ENCODE data around the gene C19orf81. TPM values are rescaled to one million over a fixed set of nuclear protein-coding genes. Genes with fewer than 3 reads are reported as not detected.
A peak's percentile ranks its signal among the peaks of the same experiment; 100 is the strongest.

The C19orf81 gene
- total and polyA plus RNA-seq, 2 of the 13 experiments (the other 11 are each of a cell fraction or from before 2014, with no cell fraction given) = not detected

- H3K79me2 ChIP-seq (ENCODE audit: insufficient read depth, low read length) = no peaks in the 10 kb centered on the region
- in situ Hi-C loops (cut with HindIII; ENCODE audit: extremely low pct_ligation_motif_present, low pct_unique_long_range_greater_than_20kb) (no loop called here), intact Hi-C loops (cut with micrococcal nuclease; ENCODE audit: unreplicated experiment) (no loop called here)
- BruUV-seq (replicated peaks) = no TSS peak
- no peaks in the 10 kb centered on the region for H3K4me1 ChIP-seq (ENCODE audit: insufficient read depth, low read length)
- FAIRE-seq = no peak
- H3K9ac ChIP-seq (ENCODE audit: insufficient read depth, low read depth, low read length) = no peak overlapping the region
- no peak for DNase-seq (ENCODE audit: low spot score)
- 17% methylated on average over 5 of the region's 5 CpGs for WGBS (ENCODE audit: low lambda C conversion rate)
- H3K9me3 ChIP-seq (ENCODE audit: low read length) = no peaks in the 10 kb centered on the region
- CTCF ChIA-PET (ENCODE audit: low intra/inter-chr PET ratio, low total read pairs) = no interaction called here
- H4K20me1 ChIP-seq (ENCODE audit: insufficient read depth, low read length) = 0 out of 2 replicates have a peak, but pooled peaks cover 3% of the 10 kb centered on the region
- H3K27me3 ChIP-seq (ENCODE audit: control insufficient read depth in 1 of 2, insufficient read depth in 2 of 2, low read length in 2 of 2) = peaks cover 7 to 33% of the 10 kb centered on the region in 2 experiments; a peak in 3 of 5 replicates
- no peaks in the 10 kb centered on the region for H3K36me3 ChIP-seq (replicated peaks in 1 of 2; ENCODE audit: control insufficient read depth in 1 of 2, insufficient read depth in 2 of 2, low read length in 2 of 2)
- POLR2A ChIA-PET = no interaction called here
- no peak overlapping the region for H3K4me3 ChIP-seq (replicated peaks in 1 of 3; ENCODE audit: insufficient read depth in 1 of 3, low read depth in 2 of 3, low read length in 3 of 3)
- H3K4me2 ChIP-seq (ENCODE audit: low read depth, low read length) = no peak overlapping the region
- H3K27ac ChIP-seq (ENCODE audit: extremely low read length, insufficient read depth, low read length) = no peak overlapping the region
- no peak for TF ChIP-seq ZNF703 (CRISPR knock-in tag; IDR thresholded peaks at IDR 0.05; ENCODE audit: borderline replicate concordance)
- TF ChIP-seq FOXM1 (CRISPR knock-in tag; IDR thresholded peaks at IDR 0.05) = no peak
- no peak for TF ChIP-seq U2AF1 (optimal IDR thresholded peaks at IDR 0.05; ENCODE audit: low read depth, low read length)
- no peak for TF ChIP-seq EZH2 (conservative IDR thresholded peaks at IDR 0.05; ENCODE audit: low read depth, low read length)
- TF ChIP-seq PHF20 (CRISPR knock-in tag; IDR thresholded peaks at IDR 0.05) = no peak
- no peak for TF ChIP-seq ZFYVE20 (CRISPR knock-in tag; IDR thresholded peaks at IDR 0.05; ENCODE audit: borderline replicate concordance, low read depth)
- no peak overlapping the region for H2AFZ ChIP-seq (ENCODE audit: low read length)
- ATAC-seq = no peak
Measured at GRCh38 chr19:50706387-50706786, 57.1 kb downstream of the C19orf81 start.

GRCh38 chr19:50708179-50708879, 59.1 kb downstream of the C19orf81 start:
- Histone ChIP-seq H2AFZ (ENCODE audit: low read length) (no peak overlapping the region), H3K9ac (ENCODE audit: insufficient read depth, low read depth, low read length) (no peak overlapping the region), H3K36me3 (replicated peaks in 1 of 2; ENCODE audit: control insufficient read depth in 1 of 2, insufficient read depth in 2 of 2, low read length in 2 of 2) (no peaks in the 10 kb centered on the region), H3K4me3 (replicated peaks in 1 of 3; ENCODE audit: insufficient read depth in 1 of 3, low read depth in 2 of 3, low read length in 3 of 3) (no peak overlapping the region), H3K9me3 (ENCODE audit: low read length) (no peaks in the 10 kb centered on the region), H4K20me1 (ENCODE audit: insufficient read depth, low read length) (0 out of 2 replicates have a peak, but pooled peaks cover 3% of the 10 kb centered on the region), H3K27ac (ENCODE audit: extremely low read length, insufficient read depth, low read length) (no peak overlapping the region), H3K4me2 (ENCODE audit: low read depth, low read length) (no peak overlapping the region), H3K27me3 (ENCODE audit: control insufficient read depth in 1 of 2, insufficient read depth in 2 of 2, low read length in 2 of 2) (peaks cover 4 to 26% of the 10 kb centered on the region in 2 experiments; a peak in 3 of 5 replicates), H3K79me2 (ENCODE audit: insufficient read depth, low read length) (no peaks in the 10 kb centered on the region), H3K4me1 (ENCODE audit: insufficient read depth, low read length) (no peaks in the 10 kb centered on the region)
- in situ Hi-C loops (cut with HindIII; ENCODE audit: extremely low pct_ligation_motif_present, low pct_unique_long_range_greater_than_20kb) (no loop called here), intact Hi-C loops (cut with micrococcal nuclease; ENCODE audit: unreplicated experiment) (no loop called here)
- WGBS (ENCODE audit: low lambda C conversion rate) = 14% methylated on average over 11 of the region's 12 CpGs
- POLR2A ChIA-PET = no interaction called here
- BruUV-seq (replicated peaks) = no TSS peak
- CTCF ChIA-PET (ENCODE audit: low intra/inter-chr PET ratio, low total read pairs) = no interaction called here
- no peak for DNase-seq (ENCODE audit: low spot score)
- no peak for ATAC-seq
- FAIRE-seq = no peak
- no peak for TF ChIP-seq RXRB (CRISPR knock-in tag; IDR thresholded peaks at IDR 0.05; ENCODE audit: borderline replicate concordance)
- TF ChIP-seq ZKSCAN1 (IDR thresholded peaks at IDR 0.05; ENCODE audit: low read length) = 0 out of 2 replicates have a peak, but pooled peaks have one; percentile 16

Other genes starting within 250 kb of the C19orf81 start
- 0.04 TPM in 1 of 2 replicates, not detected in the other for gene SPIB, start 230.5 kb upstream of the C19orf81 start, total RNA-seq (2016; rRNA removed; fragmentation: Illumina TruSeq; extraction: Trizol)
- gene SPIB, start 230.5 kb upstream of the C19orf81 start, polyA plus RNA-seq (2011; rRNA removed) = 0.04 TPM in 1 of 2 replicates, not detected in the other
- 0.67 TPM in 1 of 2 replicates, not detected in the other for gene MYBPC2, start 216.6 kb upstream of the C19orf81 start, total RNA-seq (2016; rRNA removed; fragmentation: Illumina TruSeq; extraction: Trizol)
- 0.01 TPM in 1 of 2 replicates, not detected in the other for gene MYBPC2, start 216.6 kb upstream of the C19orf81 start, polyA plus RNA-seq (2011; rRNA removed)
- not detected in 2 replicates for gene EMC10, start 172.9 kb upstream of the C19orf81 start, total RNA-seq (2016; rRNA removed; fragmentation: Illumina TruSeq; extraction: Trizol)
- not detected in 2 replicates for gene EMC10, start 172.9 kb upstream of the C19orf81 start, polyA plus RNA-seq (2011; rRNA removed)
- gene GARIN5A, start 172.6 kb upstream of the C19orf81 start, total RNA-seq (2016; rRNA removed; fragmentation: Illumina TruSeq; extraction: Trizol) = not detected in 2 replicates
- not detected in 2 replicates for gene GARIN5A, start 172.6 kb upstream of the C19orf81 start, polyA plus RNA-seq (2011; rRNA removed)
- 2.0 and 2.3 TPM in 2 replicates for gene JOSD2, start 138.3 kb upstream of the C19orf81 start, total RNA-seq (2016; rRNA removed; fragmentation: Illumina TruSeq; extraction: Trizol)
- gene JOSD2, start 138.3 kb upstream of the C19orf81 start, polyA plus RNA-seq (2011; rRNA removed) = 4.1 and 5.2 TPM in 2 replicates
- 1.1 and 2.2 TPM in 2 replicates for gene ASPDH, start 135.5 kb upstream of the C19orf81 start, total RNA-seq (2016; rRNA removed; fragmentation: Illumina TruSeq; extraction: Trizol)
- gene ASPDH, start 135.5 kb upstream of the C19orf81 start, polyA plus RNA-seq (2011; rRNA removed) = 3.3 and 4.0 TPM in 2 replicates
- gene LRRC4B, start 81.0 kb upstream of the C19orf81 start, total RNA-seq (2016; rRNA removed; fragmentation: Illumina TruSeq; extraction: Trizol) = not detected in 2 replicates
- not detected in 2 replicates for gene LRRC4B, start 81.0 kb upstream of the C19orf81 start, polyA plus RNA-seq (2011; rRNA removed)
- not detected in 2 replicates for gene SYT3, start 9.6 kb upstream of the C19orf81 start, total RNA-seq (2016; rRNA removed; fragmentation: Illumina TruSeq; extraction: Trizol)
- gene SYT3, start 9.6 kb upstream of the C19orf81 start, polyA plus RNA-seq (2011; rRNA removed) = not detected in 2 replicates
- gene SHANK1, start 70.4 kb downstream of the C19orf81 start, total RNA-seq (2016; rRNA removed; fragmentation: Illumina TruSeq; extraction: Trizol) = not detected in 2 replicates
- gene SHANK1, start 70.4 kb downstream of the C19orf81 start, polyA plus RNA-seq (2011; rRNA removed) = not detected in 2 replicates
- gene CLEC11A, start 73.9 kb downstream of the C19orf81 start, total RNA-seq (2016; rRNA removed; fragmentation: Illumina TruSeq; extraction: Trizol) = not detected in 2 replicates
- not detected in 2 replicates for gene CLEC11A, start 73.9 kb downstream of the C19orf81 start, polyA plus RNA-seq (2011; rRNA removed)
- gene GPR32, start 121.0 kb downstream of the C19orf81 start, total RNA-seq (2016; rRNA removed; fragmentation: Illumina TruSeq; extraction: Trizol) = not detected in 2 replicates
- gene GPR32, start 121.0 kb downstream of the C19orf81 start, polyA plus RNA-seq (2011; rRNA removed) = not detected in 2 replicates
- not detected in 2 replicates for gene ACP4, start 141.0 kb downstream of the C19orf81 start, total RNA-seq (2016; rRNA removed; fragmentation: Illumina TruSeq; extraction: Trizol)
- gene ACP4, start 141.0 kb downstream of the C19orf81 start, polyA plus RNA-seq (2011; rRNA removed) = 0.08 TPM in 1 of 2 replicates, not detected in the other
- not detected in 2 replicates for gene KLK1, start 174.3 kb downstream of the C19orf81 start, total RNA-seq (2016; rRNA removed; fragmentation: Illumina TruSeq; extraction: Trizol)
- gene KLK1, start 174.3 kb downstream of the C19orf81 start, polyA plus RNA-seq (2011; rRNA removed) = not detected in 2 replicates
- gene KLK15, start 184.1 kb downstream of the C19orf81 start, total RNA-seq (2016; rRNA removed; fragmentation: Illumina TruSeq; extraction: Trizol) = not detected in 2 replicates
- gene KLK15, start 184.1 kb downstream of the C19orf81 start, polyA plus RNA-seq (2011; rRNA removed) = not detected in 2 replicates
- gene KLK3, start 205.5 kb downstream of the C19orf81 start, total RNA-seq (2016; rRNA removed; fragmentation: Illumina TruSeq; extraction: Trizol) = not detected in 2 replicates
- not detected in 2 replicates for gene KLK3, start 205.5 kb downstream of the C19orf81 start, polyA plus RNA-seq (2011; rRNA removed)
- gene KLK2, start 224.0 kb downstream of the C19orf81 start, total RNA-seq (2016; rRNA removed; fragmentation: Illumina TruSeq; extraction: Trizol) = not detected in 2 replicates
- 0.11 TPM in 1 of 2 replicates, not detected in the other for gene KLK2, start 224.0 kb downstream of the C19orf81 start, polyA plus RNA-seq (2011; rRNA removed)

Measured in HepG2 (cell line).